ENCODE data around the gene MANSC1. TPM values are rescaled to one million over a fixed set of nuclear protein-coding genes. Genes with fewer than 3 reads are reported as not detected.

MANSC1 gene
- total RNA-seq: 47.8 TPM

DNA sequence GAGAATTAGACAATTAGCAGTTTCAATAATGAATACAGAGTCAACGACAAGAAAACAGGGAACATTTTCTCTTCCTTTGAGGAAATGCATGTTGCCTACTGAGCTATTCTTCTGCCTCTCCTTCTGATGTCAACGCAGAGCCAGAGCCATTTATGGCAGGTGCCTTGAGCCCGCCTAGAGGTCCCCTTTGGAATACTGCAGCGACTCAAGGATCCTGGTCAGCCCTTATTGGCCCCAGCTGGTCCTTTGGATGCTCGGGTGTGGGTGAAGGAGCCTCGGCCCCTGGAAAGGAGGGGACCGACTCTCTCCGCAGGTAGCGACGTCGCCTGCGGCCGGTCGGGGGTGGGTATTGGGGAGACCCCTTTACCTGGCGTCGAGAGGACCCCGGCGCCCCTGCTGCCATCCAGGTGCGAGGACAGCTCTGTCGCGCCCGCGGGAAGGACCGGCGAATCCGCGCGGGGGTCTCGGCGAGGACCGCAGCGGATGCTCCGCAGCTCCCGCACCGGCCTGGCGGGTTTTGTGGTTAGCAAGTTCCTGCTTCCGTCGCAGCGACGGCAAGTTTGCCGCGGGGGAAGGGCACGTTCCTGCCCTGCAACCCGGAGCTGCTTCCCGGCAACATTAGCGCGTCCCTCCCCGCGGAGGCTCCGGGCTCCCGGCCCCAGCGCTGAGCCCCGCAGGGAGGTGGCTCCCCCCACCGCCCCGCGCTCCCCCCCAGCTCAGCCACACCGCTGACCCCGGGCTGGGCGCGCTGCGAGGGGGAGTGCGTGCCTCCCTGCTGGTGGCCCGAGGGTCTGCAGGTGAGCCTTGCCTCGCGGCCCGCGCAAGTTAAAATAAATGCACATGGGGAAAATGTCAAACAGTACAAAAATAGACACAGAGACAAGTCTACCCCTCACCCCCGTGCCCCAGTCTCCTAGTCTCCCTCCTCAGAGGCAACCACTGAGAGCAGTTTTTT, at the start of gene MANSC1:
Gene MANSC1, minus strand, starts transcription at position 532 of the 955 bp plus-strand sequence. CDS start 6,928 bp downstream, outside the sequence.
- ATAC-seq: peak; percentile 75

GRCh38 chr12:12399161-12399560, 49.1 kb upstream of the MANSC1 start:
- ATAC-seq: no peak

- peak; percentile 83 for ATAC-seq
These were observed 48.2 kb upstream of the MANSC1 start for GRCh38 chr12:12398026-12398859.

- ATAC-seq: no peak
These were observed 47.1 kb upstream of the MANSC1 start for GRCh38 chr12:12397184-12397583.

- no peak for ATAC-seq
These were observed 46.7 kb upstream of the MANSC1 start for GRCh38 chr12:12396694-12397093.

- ATAC-seq: no peak
These were observed 43.1 kb upstream of the MANSC1 start for GRCh38 chr12:12393171-12393570.

DNA sequence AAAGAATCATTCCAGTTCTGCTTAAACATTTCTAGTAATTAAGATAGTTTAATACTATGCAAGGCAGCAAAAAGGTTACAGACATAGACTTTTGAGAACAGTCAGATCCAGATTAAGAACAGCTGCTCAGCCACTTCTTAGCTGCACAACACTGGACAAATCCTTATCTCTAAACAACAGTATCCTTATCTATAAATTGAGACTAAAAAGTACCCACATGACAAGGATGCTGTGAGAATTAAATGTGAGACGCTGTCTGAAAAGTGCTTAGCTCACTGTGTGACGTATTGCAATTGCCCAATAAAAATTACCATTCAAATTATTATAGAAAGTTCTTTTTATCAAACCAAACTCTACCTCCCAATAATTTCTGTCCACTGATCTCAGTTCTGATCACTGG, 42.4 kb upstream of the MANSC1 start:
- ATAC-seq: no peak

- peak; percentile 73 for ATAC-seq
These were observed 37.5 kb upstream of the MANSC1 start for GRCh38 chr12:12387501-12387900.

- no peak for ATAC-seq
These were observed 34.7 kb upstream of the MANSC1 start for GRCh38 chr12:12384571-12385340.

DNA sequence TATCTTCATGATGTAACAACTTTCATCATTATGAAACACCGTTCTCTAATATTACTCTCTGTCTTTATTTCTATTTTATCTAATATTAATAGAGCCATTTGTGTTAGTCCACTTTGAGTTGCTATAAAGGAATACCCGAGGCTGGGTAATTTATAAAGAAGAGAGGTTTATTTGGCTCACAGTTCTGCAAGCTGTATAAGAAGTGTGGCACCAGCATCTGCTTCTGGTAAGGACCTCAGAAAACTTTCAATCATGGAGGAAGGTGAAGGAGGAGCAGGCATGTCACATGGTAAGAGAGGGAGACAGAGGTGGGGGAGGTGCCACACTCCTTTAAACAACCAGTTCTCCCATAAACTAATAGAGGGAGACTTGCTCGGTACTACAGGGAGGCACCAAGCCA, 31.9 kb upstream of the MANSC1 start:
- ATAC-seq: no peak

- no peak for ATAC-seq
These were observed 31.0 kb upstream of the MANSC1 start for GRCh38 chr12:12380949-12381593.

GRCh38 chr12:12379831-12380730, 30.0 kb upstream of the MANSC1 start:
- ATAC-seq: no peak

- no peak for ATAC-seq
These were observed 28.6 kb upstream of the MANSC1 start for GRCh38 chr12:12378616-12379015.

- ATAC-seq: peak; percentile 88
These were observed 26.8 kb upstream of the MANSC1 start for GRCh38 chr12:12376646-12377448.

GRCh38 chr12:12372946-12373722, 23.1 kb upstream of the MANSC1 start:
- ATAC-seq: peak; percentile 41

DNA sequence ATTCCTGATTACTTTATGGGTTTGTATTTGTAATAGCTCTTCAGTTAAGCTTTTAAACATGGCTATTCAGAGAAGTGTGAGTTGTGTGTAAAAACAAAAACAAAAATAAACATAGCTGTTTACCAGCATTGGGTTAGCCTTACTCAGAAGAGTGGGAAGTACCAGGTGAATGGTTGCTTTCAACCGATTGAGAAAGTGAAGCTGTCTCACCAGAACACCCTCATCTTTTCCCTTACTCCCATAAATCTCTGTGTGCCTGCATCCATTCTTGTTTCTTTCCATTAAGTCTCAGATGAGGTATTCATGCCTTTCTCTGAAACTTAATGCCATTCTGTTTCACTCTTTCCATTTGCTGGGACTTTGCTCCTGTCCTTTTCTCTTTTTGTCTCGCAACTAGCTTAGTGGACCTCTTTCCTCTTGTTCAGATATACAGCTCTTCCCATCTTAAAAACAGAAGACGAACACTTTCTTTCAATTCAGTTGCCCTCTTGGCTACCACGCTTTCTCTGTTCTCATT, 17.5 kb upstream of the MANSC1 start:
- no peak for ATAC-seq

- ATAC-seq: no peak
These were observed 16.8 kb upstream of the MANSC1 start for GRCh38 chr12:12366701-12367481.

- peak; percentile 42 for ATAC-seq
These were observed 15.9 kb upstream of the MANSC1 start for GRCh38 chr12:12365931-12366431.

Measured in esophagus mucosa (tissue), 1 donor.